Left renal cortex interstitium (tissue), 4 donors: ENCODE results near the gene CPVL. TPM values are rescaled to one million over a fixed set of nuclear protein-coding genes. Genes with fewer than 3 reads are reported as not detected.

Experiments used
- DNase-seq, 4 donors: peaks; one replicate each; pipeline ENCODE4 v3.0.0-alpha.2; 2013; ENCODE audit warnings: low read depth in 4 of 4, low spot score in 2 of 4, missing footprints in 1 of 4
- polyA plus RNA-seq, 4 donors: library from polyadenylated mRNA; unstranded; fragments of 120-200 nt; gene quantifications; one replicate each; pipeline ENCODE4 v1.2.1, GENCODE V29; 2013; ENCODE audit not compliant: insufficient read length in 4 of 4

Gene CPVL
- polyA plus RNA-seq, 4 donors = 47.4 to 74.9 (median 61.5) TPM

DNA sequence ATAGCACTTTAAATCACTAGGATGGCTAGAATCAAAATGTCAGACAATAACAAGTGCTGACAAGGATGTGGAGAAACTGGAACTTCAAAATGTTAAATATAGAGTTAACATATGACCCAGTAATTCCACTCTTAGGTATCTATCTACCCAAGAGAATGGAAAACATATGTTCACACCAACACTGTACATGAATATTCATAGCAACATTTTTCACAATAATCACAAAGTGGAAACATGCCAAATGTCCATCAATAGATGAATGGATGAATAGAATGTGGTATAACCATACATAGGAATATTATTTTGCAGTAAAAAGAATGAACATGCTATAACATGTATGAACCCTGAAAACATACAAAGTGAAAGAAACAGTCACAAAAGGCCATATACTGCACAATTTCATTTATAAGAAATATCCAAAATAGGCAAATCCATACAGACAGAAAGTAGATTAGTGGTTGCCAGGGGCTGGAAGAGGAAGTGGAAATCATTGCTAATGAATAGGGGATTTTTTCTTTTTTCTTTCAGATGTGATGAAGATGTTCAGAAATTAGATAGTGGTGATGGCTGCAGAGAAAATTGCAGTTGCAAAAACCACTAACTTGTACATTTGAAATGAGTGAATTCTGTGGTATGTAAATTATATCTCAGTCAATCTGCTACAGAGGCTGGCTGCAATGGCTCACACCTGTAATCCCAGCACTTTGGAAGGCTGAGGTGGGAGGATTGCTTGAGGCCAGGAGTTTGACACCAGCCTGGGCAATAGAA is 93.0 kb downstream of the CPVL start:
- no peak for DNase-seq

DNA sequence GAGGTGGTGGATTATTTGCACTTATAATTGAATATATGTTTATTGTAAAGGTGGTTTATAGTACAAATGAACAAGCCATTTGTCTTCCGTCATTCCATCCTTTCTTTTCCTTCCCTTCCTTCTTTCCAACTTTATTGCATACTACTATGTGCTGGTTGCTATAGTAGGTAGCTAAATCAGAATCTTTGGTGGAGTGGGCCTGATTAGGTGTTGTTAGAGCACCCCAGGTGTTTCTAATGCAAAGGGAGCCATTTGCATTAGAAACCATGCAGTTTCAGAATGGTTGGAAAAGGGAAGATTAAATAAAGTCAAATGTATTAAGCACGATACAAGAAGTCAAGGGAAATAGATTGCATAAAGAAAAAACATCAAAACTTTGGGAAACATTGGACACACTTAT is 99.4 kb downstream of the CPVL start:
- DNase-seq = no peak

DNA sequence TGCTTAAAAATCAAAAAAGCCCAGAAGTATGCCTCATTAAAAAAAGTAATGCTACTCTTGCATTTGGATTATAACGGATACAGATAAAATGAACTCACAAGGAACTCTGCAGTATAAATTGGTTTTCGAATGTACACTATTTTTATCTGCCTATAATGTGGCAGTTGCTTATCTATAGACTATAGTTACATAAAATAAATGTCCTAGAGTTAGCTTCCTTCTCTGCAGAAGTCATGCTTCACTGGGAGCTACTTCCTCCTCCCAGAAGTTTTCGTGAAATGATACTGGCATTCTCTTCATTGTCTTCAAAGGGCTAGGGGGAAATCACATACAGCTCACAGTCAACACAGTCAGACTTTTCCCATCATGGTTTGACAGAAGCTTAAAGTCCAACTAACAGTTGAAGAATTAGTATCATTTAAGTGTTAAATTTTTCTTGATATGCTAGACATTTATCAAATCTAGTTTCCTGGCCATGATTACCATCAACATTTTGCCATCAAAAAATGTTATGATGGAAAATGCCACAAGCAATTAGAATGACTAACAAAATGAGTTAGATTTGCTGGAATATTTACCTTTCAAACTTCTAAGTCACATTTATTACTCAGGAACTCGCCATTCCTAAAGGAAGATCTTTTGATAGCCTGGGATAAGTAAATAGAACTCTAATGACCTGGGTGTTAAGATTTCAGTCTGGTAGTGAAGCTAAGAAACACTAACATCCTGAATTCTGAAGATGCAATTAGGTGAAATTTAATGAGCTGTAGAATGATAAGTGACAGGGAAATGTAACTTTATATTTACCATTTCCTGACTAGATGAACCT is 100.9 kb downstream of the CPVL start:
- DNase-seq = no peak

DNA sequence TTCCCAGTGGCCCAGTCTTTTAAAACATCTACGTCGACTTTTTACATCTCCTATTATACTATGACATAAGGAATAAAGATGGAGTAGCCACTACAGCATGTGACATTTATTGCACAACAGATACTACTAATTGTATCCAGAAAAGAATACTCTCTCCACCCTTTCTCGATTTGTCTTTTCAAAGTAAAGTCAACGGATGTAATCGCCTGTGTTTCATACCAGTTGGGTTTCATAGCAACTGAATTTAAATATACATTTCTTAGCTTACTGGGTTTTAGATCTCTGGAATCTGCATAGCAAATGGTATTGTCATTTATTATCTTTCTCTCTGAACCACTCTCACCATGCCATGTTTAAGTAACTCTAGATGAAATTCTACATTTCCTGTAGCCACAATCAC is 101.8 kb downstream of the CPVL start:
- no peak for DNase-seq

DNA sequence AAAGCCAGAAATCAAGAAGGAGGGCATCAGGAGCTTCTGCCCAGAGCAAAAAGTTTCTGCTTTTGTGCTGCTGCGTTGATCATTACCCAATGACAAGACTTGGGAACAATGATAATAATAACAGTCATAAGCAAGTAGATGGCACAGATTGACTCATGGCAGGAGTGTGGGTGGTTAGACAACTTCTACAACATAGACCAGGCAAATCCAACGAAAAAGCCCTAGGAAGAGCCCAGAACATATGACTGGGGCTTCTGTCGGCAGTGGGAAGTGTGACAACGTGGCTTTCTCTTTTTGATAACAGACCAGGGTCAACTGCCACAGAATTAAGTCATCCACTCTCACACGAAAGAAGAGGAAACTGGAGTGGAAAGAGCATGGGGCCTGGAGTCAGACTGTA is 102.8 kb downstream of the CPVL start:
- DNase-seq = no peak

DNA sequence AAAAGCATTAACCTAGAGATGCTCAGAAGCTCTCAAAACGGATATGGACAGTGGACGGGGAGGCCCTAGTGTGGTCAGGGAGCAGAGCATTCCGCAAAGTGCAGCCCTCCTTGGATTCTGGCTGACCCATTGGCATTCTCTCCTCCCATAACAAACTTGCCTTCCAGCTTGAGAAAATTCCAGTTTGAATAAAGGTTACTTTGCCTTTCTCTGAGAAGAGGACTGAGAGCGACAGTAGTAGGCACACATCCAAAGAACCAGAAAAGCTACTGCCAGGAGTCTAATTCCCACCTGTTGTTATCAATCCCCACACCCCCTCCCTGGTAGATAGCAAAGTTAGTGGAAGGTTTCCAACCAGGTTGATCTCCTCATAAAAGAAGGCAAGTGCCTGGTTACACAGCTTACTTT is 103.5 kb downstream of the CPVL start:
- no peak for DNase-seq

DNA sequence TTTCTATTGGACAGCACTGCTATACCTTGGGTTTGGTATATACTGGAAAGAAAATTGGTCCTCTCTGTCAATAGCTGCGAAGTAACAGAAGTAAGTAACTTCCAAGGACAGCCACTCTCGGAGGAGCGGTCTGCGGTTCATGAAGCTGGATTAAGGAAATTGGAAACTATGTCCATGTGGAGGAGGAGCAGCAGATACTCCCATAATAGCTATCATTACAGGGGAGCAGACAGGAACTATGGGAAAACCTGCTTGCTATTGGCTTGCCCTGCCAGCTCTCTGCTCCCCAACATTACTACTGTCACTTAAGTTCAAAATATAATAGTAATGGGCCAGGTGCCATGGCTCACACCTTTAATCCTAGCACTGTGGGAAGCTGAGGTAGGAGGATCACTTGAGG is 104.3 kb downstream of the CPVL start:
- no peak for DNase-seq

DNA sequence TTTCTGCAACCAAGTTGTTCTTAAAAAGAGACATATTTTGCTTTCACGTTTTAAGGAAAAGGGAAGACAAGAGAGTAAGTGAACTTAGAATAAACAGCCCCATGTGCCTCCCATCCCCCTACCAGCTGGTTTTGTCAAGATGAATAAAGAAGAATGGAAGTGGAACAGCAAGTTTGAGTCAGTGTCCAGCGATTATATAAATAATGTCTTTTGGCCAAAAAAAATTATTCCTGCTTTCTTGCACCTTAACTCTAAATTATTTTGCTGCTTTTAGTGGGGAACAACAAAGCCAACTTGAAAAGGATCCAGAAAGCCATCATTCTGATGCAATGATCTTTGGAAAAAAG is 105.8 kb downstream of the CPVL start:
- no peak for DNase-seq

DNA sequence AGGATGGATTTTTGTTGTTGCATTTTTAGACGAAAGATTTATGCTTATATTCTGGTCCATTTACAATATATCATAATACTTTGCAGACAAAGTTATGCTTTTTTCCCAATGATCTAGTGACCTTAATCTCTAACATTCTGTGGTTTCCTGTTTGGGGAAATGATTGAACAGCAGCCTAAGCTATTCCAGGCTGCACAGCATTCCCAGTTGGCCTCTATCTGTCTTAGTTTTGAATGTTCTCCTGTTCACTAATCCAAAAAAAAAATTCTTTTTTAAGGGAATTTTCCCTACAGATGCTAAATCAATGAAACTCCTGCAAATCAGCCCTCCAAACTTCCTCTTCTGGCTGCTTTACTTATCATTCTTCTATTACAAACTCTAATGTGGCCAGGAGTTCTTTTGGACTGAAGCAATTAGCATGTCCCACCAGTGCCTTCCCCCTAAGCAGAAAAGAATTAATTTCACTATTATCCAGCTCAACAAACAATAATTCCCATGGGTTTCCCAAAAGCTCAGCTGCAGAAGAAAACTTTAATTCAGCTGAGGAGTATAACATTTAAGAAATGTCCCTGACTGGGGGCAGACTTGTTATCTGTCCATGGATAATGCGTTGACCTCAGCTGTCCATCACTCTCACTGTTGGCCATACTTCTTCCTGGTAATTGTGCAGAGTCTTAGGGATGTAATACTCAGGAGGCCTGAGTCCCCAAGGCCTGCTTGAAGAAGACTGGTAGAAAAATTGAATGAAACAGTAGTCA is 106.3 kb downstream of the CPVL start:
- no peak for DNase-seq

DNA sequence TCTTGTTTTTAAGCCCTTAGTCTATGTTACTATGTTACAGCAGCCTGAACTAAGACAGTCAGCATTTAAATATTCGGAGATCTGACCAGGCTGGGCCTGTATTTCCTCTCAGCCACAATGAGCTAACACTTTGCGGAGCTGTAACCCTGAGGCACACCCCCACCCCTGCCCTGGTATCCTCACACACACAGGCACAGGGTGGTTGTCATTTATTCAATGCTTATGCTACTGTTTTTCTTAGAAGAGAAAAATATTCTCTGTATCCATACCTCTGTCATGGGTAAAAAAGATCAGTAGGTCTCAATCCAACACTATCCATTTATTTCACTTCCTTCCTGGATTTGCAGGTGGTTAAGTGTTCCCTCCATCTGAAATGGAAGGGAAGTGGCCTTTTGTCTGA is 107.9 kb downstream of the CPVL start:
- no peak for DNase-seq

DNA sequence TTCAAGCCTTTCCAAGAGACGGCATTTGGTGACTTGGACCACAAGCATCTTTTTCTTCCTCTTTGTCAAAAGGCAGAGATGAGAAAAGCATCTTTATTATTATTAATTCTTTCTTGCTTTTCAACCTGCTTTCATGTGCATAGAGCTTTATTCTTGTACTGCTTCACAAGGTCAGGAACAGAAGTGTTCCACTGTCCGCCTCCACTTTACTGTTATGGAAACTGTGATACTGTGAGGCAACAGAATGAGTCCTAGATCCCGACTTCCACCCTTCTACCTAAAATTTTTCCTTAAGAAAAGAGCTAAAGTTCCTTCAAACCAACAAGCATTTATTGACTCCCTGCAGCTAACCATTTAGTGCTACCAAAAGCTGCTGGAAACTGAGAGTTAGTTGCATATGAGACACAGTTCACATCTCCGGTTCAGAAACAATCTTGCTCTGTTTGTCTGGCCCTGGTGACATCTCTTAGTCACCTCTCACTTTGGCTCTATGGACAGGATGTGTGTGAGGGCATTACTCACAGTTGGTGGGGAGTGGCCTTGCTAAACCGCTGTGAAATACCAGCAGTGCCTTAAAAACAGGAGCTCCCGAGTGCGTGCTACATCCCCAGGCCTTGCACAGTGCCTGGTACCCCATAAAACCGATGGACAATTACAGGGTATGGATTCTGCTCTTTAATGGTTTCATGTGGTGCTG is 111.1 kb downstream of the CPVL start:
- DNase-seq = no peak

DNA sequence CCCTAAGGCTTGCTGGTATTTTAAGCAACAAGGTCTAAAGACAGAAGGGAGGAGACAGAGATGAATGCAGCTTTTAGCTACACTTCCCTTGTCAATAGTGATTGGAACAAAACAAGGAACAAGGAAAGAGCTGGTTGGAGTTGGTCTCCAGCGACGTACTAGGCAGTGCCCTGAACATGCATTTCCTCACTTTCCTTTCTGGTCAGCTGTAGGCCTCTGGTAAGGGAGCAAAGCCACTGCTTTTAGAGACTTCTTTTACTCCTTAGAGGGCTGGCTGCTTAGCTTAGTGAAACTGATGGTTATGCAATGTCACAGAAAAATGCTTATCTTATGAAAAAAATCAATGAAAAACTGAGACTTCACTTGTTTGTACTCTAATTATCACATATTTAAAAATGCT is 112.8 kb downstream of the CPVL start:
- DNase-seq = no peak

DNA sequence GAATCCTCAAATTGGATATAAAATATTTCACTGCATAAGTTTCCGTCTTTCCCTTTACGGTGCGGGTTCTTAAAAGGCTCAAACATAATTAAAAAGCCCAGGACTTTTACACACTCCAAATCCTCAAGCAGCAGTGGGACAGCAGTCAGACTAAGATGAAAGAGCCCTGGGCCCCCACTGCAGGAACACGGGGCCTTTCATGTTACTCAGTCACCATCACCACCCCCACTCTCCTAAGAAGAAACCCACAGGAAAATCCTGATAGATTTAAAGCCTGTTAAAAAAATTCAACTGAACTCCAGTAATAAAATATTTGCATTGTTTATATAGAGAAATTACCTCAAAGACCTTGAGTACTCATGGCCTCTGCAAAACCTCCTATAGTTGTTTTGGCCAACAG is 114.2 kb downstream of the CPVL start:
- no peak for DNase-seq

DNA sequence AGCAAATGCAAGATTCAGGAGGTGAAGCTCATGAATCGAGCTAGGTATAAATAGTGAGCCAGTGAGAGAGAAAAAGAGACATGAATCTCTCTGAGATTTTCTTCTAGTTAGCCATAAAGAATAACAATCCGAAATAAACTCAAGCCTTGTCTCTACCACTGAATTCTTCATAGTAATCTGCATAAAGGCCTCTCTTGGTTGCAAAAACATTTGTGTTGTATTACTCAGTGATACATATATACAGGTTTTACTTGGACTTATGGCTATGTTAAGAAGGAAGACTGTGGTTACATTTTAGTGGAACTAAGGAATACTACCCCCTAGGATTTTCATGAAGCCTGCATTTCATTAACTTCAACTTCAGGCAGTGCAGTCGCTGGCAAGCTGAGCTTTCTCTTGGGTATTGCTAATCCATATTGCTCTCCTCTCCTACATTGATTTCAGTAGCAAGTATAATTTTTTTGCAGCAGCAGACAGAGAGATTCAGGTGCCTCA is 115.5 kb downstream of the CPVL start:
- no peak for DNase-seq

DNA sequence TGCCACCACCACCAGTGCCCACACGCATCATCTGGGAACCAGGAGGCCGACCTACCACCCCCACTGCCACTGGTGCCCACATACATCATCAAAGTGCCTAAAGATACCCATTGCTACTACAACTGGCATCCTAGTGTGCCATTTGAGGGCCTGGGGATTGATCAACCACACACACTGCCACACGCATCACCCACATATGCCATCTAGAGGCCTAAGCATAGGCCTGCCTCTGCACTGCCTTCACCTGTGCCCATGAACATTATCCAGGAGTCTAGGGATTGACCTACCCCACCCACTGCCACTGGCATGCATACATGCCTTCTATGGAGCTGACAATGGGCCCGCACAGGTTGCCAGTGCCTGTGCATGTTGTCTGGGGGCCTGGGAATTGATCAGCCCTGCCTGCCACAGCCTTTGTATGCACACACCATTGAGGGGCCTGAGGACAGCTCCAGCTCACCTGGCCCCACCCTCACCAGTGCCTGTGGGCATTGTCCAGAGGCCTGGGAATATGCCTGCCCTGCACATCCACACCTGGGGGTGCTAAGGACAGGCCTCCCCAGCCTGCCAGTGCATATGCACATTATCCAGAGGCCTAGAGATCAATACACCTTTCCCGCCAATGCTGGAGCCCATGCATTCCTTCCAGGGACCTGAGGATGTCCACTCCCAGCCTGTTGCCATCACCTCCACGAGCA is 123.9 kb downstream of the CPVL start:
- no peak for DNase-seq

DNA sequence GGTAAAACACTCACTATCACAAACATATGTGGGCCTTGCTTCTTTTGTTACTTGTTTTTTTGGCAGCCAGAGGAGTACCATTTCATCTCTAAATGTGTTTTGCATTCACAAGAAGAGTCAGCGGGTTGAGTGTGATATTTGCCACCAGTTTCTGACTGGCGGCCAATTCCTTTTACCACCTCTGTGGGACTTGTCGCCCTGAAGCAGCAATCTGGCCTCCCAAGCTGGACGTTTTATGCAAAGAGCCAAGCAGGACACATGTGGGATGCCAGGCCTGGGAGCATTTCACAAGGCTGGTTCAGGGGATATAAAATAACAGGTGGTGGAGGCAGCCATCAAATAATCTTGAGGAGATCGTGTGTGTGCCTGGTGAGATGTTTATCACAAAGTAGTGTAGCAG is 126.4 kb downstream of the CPVL start:
- no peak for DNase-seq

DNA sequence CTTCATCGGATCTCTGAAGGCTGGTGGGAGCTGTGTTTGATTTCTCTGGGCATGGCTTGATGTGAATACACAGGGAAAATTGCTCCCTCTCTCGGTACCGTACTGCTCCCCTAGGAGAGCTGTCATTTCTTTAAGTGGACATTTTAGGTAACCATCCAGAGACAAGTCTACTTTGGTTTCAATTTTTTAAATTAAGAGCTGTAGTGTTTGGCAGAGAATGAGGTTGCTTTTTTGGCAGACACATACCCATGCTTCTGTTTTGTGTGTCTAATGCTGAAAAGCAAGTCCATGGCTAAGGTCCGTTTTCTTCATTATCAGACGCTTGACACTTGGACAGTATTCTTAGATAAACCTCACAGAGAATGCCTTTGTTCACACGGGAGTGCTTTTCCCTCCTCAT is 127.0 kb downstream of the CPVL start:
- DNase-seq = no peak

DNA sequence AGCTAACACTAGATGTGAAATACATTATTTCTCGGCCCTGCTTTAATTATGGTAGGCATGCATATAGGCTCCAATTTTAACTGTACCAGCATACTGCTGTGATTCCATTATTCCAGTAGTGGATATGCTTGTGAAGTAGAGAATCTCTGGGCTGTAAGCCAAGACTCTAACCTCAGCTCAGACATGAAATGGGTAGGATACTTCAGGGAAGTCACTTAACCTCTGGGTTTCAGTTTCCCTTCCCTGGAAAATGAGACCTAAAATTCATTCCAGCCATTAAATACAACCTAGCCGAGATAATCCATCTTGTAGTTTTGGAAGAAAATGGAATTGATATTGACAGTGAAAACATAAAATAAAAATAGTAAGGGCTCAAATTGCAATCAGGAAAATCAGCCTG is 128.6 kb downstream of the CPVL start:
- no peak for DNase-seq

DNA sequence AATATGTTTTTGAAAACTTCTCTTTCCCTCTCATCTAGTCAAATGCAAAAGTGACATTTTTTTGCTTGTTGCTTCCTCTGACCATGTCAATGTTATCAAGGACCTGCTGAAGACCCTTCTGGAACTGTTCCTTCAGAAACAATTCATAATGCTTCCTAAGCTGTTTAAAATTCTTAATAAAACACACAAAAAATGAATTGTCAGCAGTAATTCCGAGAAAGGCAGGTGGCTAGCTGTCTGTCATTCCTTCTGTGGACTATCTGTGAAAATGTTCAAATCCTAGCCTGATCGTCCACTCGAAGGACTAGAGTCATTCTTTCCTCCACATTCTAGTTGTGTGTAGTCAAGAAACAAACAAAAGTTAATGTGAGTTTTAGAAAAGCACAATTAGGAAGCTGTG is 131.6 kb downstream of the CPVL start:
- no peak for DNase-seq

DNA sequence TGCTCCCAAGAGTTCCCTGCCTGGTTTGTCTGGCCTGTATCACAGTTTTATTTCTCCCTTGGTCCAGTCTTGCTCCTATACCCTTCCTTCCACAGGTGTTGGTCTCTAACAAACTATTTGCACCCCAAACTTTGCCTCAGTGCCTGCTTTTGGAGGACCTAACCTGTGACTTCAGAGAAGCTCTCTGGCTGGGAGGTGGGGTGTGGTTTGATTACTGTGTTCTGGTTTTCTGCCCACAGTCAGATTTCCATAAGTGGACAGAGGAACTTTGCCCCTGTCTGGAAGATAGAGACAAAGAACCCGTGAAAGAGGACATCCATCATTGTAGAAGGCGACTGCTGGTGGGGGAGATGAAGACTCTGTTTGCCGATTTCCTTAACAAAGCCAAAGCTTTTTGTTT is 132.4 kb downstream of the CPVL start:
- DNase-seq = no peak
